ENCODE results near the gene IGHMBP2.

The IGHMBP2 gene

GRCh38 chr11:68941324-68942094 lies 37.8 kb downstream of the IGHMBP2 start:
- no peak for DNase-seq

- no peak for DNase-seq
Measured at GRCh38 chr11:68942095-68942620, 38.5 kb downstream of the IGHMBP2 start.

- no peak for DNase-seq
Measured at GRCh38 chr11:68942751-68943271, 39.1 kb downstream of the IGHMBP2 start.

GRCh38 chr11:68946416-68947090 lies 42.9 kb downstream of the IGHMBP2 start:
- no peak for DNase-seq

GRCh38 chr11:68947151-68947550 lies 43.5 kb downstream of the IGHMBP2 start:
- no peak for DNase-seq

GRCh38 chr11:68948496-68948895 lies 44.8 kb downstream of the IGHMBP2 start:
- DNase-seq = no peak

GRCh38 chr11:68948935-68949334 lies 45.2 kb downstream of the IGHMBP2 start:
- peak; percentile 72 for DNase-seq

GRCh38 chr11:68950270-68950669 lies 46.6 kb downstream of the IGHMBP2 start:
- DNase-seq = peak; percentile 36

- no peak for DNase-seq
Measured at GRCh38 chr11:68950762-68951161, 47.1 kb downstream of the IGHMBP2 start.

GRCh38 chr11:68954836-68955606 lies 51.3 kb downstream of the IGHMBP2 start:
- DNase-seq = peak; percentile 32

- no peak for DNase-seq
Measured at GRCh38 chr11:68955607-68955958, 51.9 kb downstream of the IGHMBP2 start.

- DNase-seq = no peak
Measured at GRCh38 chr11:68956142-68956541, 52.5 kb downstream of the IGHMBP2 start.

- no peak for DNase-seq
Measured at GRCh38 chr11:68956547-68957254, 53.0 kb downstream of the IGHMBP2 start.

- no peak for DNase-seq
Measured at GRCh38 chr11:68958211-68958610, 54.5 kb downstream of the IGHMBP2 start.

- DNase-seq = peak; percentile 32
Measured at GRCh38 chr11:68959465-68960293, 56.0 kb downstream of the IGHMBP2 start.

GRCh38 chr11:68960294-68961071 lies 56.8 kb downstream of the IGHMBP2 start:
- no peak for DNase-seq

- DNase-seq = no peak
Measured at GRCh38 chr11:68961245-68961644, 57.6 kb downstream of the IGHMBP2 start.

- DNase-seq = no peak
Measured at GRCh38 chr11:68962527-68963250, 59.0 kb downstream of the IGHMBP2 start.

GRCh38 chr11:68963779-68964178 lies 60.1 kb downstream of the IGHMBP2 start:
- no peak for DNase-seq

Data from NCI-H69 (cell line).